IMR-90 (cell line): Measurements from ENCODE around the gene SSBP2. TPM values are rescaled to one million over a fixed set of nuclear protein-coding genes. Genes with fewer than 3 reads are reported as not detected.

Experiments used
- ATAC-seq: fragments of 200-7000 bp; cut with Tn5 transposase; 2 replicates; pipeline ENCODE4 v1.9.1; 2020; ENCODE audit warnings: low read depth, mild to moderate bottlenecking, moderate library complexity
- BruUV-seq: library from RNA; stranded (reverse); fragments of 400-500 nt; replicated peaks from 2 replicates; lab custom pipeline; 2021; lab: Mats Ljungman, UMichigan
- CTCF ChIA-PET: fragments of 300-600 bp; formaldehyde crosslinking; extraction: SDS; loops from one replicate; lab custom pipeline; 2021; ENCODE audit warnings: antibody characterized with exemption; lab: Yijun Ruan, JAX
- POLR2A ChIA-PET: fragments of 300-600 bp; sonication (Branson Sonifier 250); formaldehyde crosslinking; loops from one replicate; lab custom pipeline; 2022; ENCODE audit warnings: antibody characterized with exemption; ENCODE audit not compliant: unreplicated experiment; lab: Charles Lee
- DNase-seq: peaks from one replicate; pipeline ENCODE4 v3.0.0; 2013
- H2AFZ ChIP-seq: replicated peaks from 2 replicates; pipeline ENCODE3; 2013; ENCODE audit warnings: low read length, mild to moderate bottlenecking; ENCODE audit not compliant: poor library complexity
- H2AK5ac ChIP-seq: 2 replicates; pipeline ENCODE4 v1.6.1; 2013; ENCODE audit warnings: low read depth, low read length, inconsistent platforms
- H2AK9ac ChIP-seq: replicated peaks from 2 replicates; pipeline ENCODE3; 2013; ENCODE audit warnings: mild to moderate bottlenecking, low read depth, low read length, moderate library complexity; ENCODE audit not compliant: poor library complexity
- H2BK120ac ChIP-seq: 2 replicates; pipeline ENCODE4 v1.6.1; 2013; ENCODE audit warnings: low read depth, low read length, inconsistent platforms
- H2BK15ac ChIP-seq: 3 replicates; pipeline ENCODE4 v1.6.1; 2013; ENCODE audit warnings: low read depth, low read length, inconsistent platforms
- H2BK20ac ChIP-seq: 2 replicates; pipeline ENCODE4 v1.6.1; 2013; ENCODE audit warnings: low read depth, mild to moderate bottlenecking, inconsistent platforms, low read length, moderate library complexity
- H2BK5ac ChIP-seq: 2 replicates; pipeline ENCODE4 v1.6.1; 2013; ENCODE audit warnings: mild to moderate bottlenecking, low read depth, low read length, inconsistent platforms; ENCODE audit not compliant: poor library complexity, severe bottlenecking
- H3K14ac ChIP-seq: replicated peaks from 2 replicates; pipeline ENCODE4 v1.6.1; 2013; ENCODE audit warnings: low read depth, low read length, inconsistent platforms
- H3K18ac ChIP-seq: 2 replicates; pipeline ENCODE4 v1.6.1; 2013; ENCODE audit warnings: low read depth, low read length, control low read depth
- H3K23ac ChIP-seq: 2 replicates; pipeline ENCODE4 v1.6.1; 2013; ENCODE audit warnings: low read depth, low read length, inconsistent platforms
- H3K27ac ChIP-seq: 2 replicates; pipeline ENCODE4 v1.5.1; 2013; ENCODE audit warnings: mild to moderate bottlenecking, control low read depth, low read length; ENCODE audit not compliant: insufficient read depth
- H3K27me3 ChIP-seq: 2 replicates; pipeline ENCODE4 v1.6.1; 2013; ENCODE audit warnings: low read length; ENCODE audit not compliant: control insufficient read depth, insufficient read depth
- H3K36me3 ChIP-seq: 2 replicates; pipeline ENCODE4 v1.6.1; 2013; ENCODE audit warnings: low read length, mixed read lengths; ENCODE audit not compliant: control insufficient read depth, insufficient read depth
- H3K4ac ChIP-seq: 2 replicates; pipeline ENCODE4 v1.6.1; 2013; ENCODE audit warnings: low read depth, low read length, inconsistent platforms
- H3K4me1 ChIP-seq: 2 replicates; pipeline ENCODE4 v1.6.1; 2013; ENCODE audit warnings: low read length, mixed read lengths; ENCODE audit not compliant: control insufficient read depth, insufficient read depth
- H3K4me2 ChIP-seq: 2 replicates; pipeline ENCODE4 v1.6.1; 2013; ENCODE audit warnings: low read depth, mild to moderate bottlenecking, control low read depth, low read length, moderate library complexity
- H3K4me3 ChIP-seq: 2 replicates; pipeline ENCODE4 v1.5.1; 2013; ENCODE audit warnings: low read depth, mild to moderate bottlenecking, control low read depth, low read length, moderate library complexity; ENCODE audit not compliant: insufficient read depth
- H3K56ac ChIP-seq: 2 replicates; pipeline ENCODE4 v1.6.1; 2013; ENCODE audit warnings: low read length, inconsistent platforms; ENCODE audit not compliant: insufficient read depth; ENCODE audit errors: extremely low read depth
- H3K79me1 ChIP-seq, 2 experiments: 2 replicates each; pipeline ENCODE4 v1.6.1; 2013; ENCODE audit warnings: low read length in 2 of 2, inconsistent platforms in 1 of 2, low read depth in 1 of 2
- H3K9ac ChIP-seq: 2 replicates; pipeline ENCODE4 v1.6.1; 2013; ENCODE audit warnings: low read depth, low read length, control low read depth
- H3K9me1 ChIP-seq: 2 replicates; pipeline ENCODE4 v1.6.1; 2013; ENCODE audit warnings: low read length, inconsistent platforms; ENCODE audit not compliant: insufficient read depth
- H3K9me3 ChIP-seq: 2 replicates; pipeline ENCODE4 v1.6.1; 2013; ENCODE audit warnings: low read length; ENCODE audit not compliant: control insufficient read depth, insufficient read depth
- H4K20me1 ChIP-seq: 2 replicates; pipeline ENCODE4 v1.6.1; 2013; ENCODE audit warnings: low read length, inconsistent platforms; ENCODE audit not compliant: insufficient read depth
- H4K5ac ChIP-seq: 2 replicates; pipeline ENCODE4 v1.6.1; 2013; ENCODE audit warnings: mild to moderate bottlenecking, low read depth, low read length, control low read depth
- H4K8ac ChIP-seq, 2 experiments: 2 replicates each; pipeline ENCODE4 v1.6.1; 2013; ENCODE audit warnings: low read depth in 2 of 2, low read length in 2 of 2, control low read depth in 1 of 2, inconsistent platforms in 1 of 2
- H4K91ac ChIP-seq: 2 replicates; pipeline ENCODE4 v1.6.1; 2013; ENCODE audit warnings: low read depth, low read length, inconsistent platforms; ENCODE audit not compliant: insufficient read depth
- BHLHE40 ChIP-seq: fragments of 150-350 bp; IDR thresholded peaks from 2 replicates; pipeline ENCODE4 v1.6.1; 2016; ENCODE audit warnings: mild to moderate bottlenecking, low read depth, low read length
- CEBPB ChIP-seq: IDR thresholded peaks from 2 replicates; pipeline ENCODE4 v1.6.1; 2012; ENCODE audit warnings: low read depth, low read length, improper control_type of control experiment
- MAFK ChIP-seq: IDR thresholded peaks from 2 replicates; pipeline ENCODE4 v1.6.1; 2012; ENCODE audit warnings: low read depth, low read length, improper control_type of control experiment
- MAZ ChIP-seq: IDR thresholded peaks from 2 replicates; pipeline ENCODE4 v1.6.1; 2012; ENCODE audit warnings: low read depth, mild to moderate bottlenecking, low read length, improper control_type of control experiment, moderate library complexity, borderline replicate concordance
- RAD21 ChIP-seq: IDR thresholded peaks from 2 replicates; pipeline ENCODE4 v1.6.1; 2012; ENCODE audit warnings: low read length, improper control_type of control experiment
- RCOR1 ChIP-seq: IDR thresholded peaks from 2 replicates; pipeline ENCODE4 v1.6.1; 2012; ENCODE audit warnings: mild to moderate bottlenecking, low read length, improper control_type of control experiment; ENCODE audit not compliant: insufficient replicate concordance
- RFX5 ChIP-seq: IDR thresholded peaks from 2 replicates; pipeline ENCODE4 v1.8.0; 2012; ENCODE audit warnings: low read depth, mild to moderate bottlenecking, low read length, moderate library complexity
- SMC3 ChIP-seq: fragments of 150-350 bp; IDR thresholded peaks from 2 replicates; pipeline ENCODE4 v1.6.1; 2016; ENCODE audit warnings: low read depth, mild to moderate bottlenecking, antibody characterized with exemption, low read length, moderate library complexity
- WGBS, 2 experiments: methylation state at CpG; one replicate each; pipeline versions ENCODE4 v1.1.5 to v1.1.7; 2013; ENCODE audit warnings: missing lambda C conversion rate in 2 of 2; ENCODE audit not compliant: insufficient read length in 1 of 2; ENCODE audit errors: extremely low coverage in 2 of 2; 5-methylcytosine and 5-hydroxymethylcytosine counted together
- dilution Hi-C: fragments of 300-500 bp; cut with HindIII; formaldehyde crosslinking; loops from one replicate; pipeline ENCODE4 v1.14.3; 2018; ENCODE audit warnings: low sequenced_read_pairs; ENCODE audit not compliant: unreplicated experiment
- in situ Hi-C: fragments of 300-500 bp; cut with MboI; formaldehyde crosslinking; loops from 3 replicates; pipeline ENCODE4 v1.14.3; 2019; ENCODE audit warnings: low sequenced_read_pairs, inconsistent platforms, mixed read lengths
- intact Hi-C: fragments of 100-400 bp; cut with micrococcal nuclease; formaldehyde crosslinking; loops from 2 replicates; pipeline ENCODE4 v1.10.0; 2022
- polyA plus RNA-seq, 3 experiments: library from polyadenylated mRNA; depleted of rRNA; stranded (reverse); fragments of >200 nt; gene quantifications; 2 replicates each; pipeline ENCODE4 v1.2.3, GENCODE V29; 2012; ENCODE audit warnings: low replicate concordance in 1 of 3
- total RNA-seq: library from RNA; depleted of rRNA; stranded (reverse); fragments of >200 nt; gene quantifications from 2 replicates; pipeline ENCODE4 v1.2.3, GENCODE V29; 2012
- TF ChIP-seq, protein P1 (sequence below): fragments of 150-350 bp; IDR thresholded peaks from 2 replicates; pipeline ENCODE4 v1.6.1; 2016; ENCODE audit warnings: low read depth, mild to moderate bottlenecking, low read length, moderate library complexity, borderline replicate concordance

The SSBP2 gene
- total and polyA plus RNA-seq, 2 of the 4 experiments (the other 2 are of a cell fraction) = 38.4 to 42.7 TPM

DNA sequence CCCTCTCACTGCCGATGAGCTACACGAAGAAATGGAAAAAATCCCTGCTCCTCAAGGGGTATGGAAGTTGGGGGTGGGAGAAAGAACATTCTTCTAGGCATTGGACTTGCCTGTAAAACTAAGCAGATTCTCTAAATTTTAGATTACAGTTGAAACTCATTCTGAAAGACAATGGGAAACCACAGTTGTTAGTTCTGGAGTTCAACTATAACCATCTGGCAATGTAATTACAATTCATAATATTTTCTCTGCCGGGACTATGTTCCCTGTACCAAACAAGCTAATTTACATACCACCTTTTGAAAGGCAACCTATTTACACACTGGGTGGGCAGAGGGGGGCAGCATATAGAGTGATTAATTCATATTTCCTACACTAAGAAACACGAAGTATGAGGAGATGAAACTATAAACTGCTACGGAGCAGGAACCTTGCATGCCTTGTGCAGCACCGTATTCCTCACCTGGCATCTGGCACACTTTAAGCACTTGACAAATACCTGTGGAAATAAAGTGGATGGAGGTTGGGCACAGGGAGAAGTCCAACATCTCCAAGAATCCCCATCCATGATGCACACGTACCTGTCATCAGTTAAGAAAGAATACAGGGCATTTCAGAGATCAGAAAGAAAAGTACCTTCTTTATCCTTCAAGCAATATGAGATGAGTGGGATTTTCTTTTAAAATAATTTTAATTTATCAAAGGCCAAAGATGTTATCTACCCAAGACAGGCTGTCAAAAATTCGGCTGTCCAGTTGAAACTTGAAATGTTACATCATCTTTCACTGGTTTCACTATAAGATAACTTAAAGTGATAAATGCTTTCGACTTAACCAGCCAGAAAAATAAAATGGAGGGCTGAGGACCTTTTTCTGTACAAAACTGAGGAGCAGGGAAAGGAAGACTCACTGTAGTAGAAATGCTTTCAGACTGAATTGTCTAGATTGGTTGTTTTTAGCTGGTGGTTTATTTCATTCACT is 54.2 kb downstream of the SSBP2 start:
- 0 out of 2 replicates have a peak, but pooled peaks cover 4% of the 10 kb centered on the region for H4K20me1 ChIP-seq
- WGBS, 2 experiments = no CpG with 5 or more reads among the region's 9 CpGs
- no peaks in the 10 kb centered on the region; the same call in 1 of the 2 replicates for H3K4me1 ChIP-seq
- H3K23ac ChIP-seq = no peak overlapping the region
- H3K14ac ChIP-seq = no peak overlapping the region
- dilution Hi-C loops = no loop called here
- DNase-seq (no peak), ATAC-seq (no peak)
- H3K9me3 ChIP-seq = peaks cover 6% of the 10 kb centered on the region; the same call in 1 of the 2 replicates
- no peak overlapping the region for H2AK9ac ChIP-seq
- no peak overlapping the region for H4K8ac ChIP-seq
- POLR2A ChIA-PET = no interaction called here
- in situ Hi-C loops = no loop called here
- H3K4me2 ChIP-seq = no peak overlapping the region
- H3K9me1 ChIP-seq = no peaks in the 10 kb centered on the region
- H2AFZ ChIP-seq = no peak overlapping the region
- H3K9ac ChIP-seq = no peak overlapping the region
- no peak overlapping the region for H3K56ac ChIP-seq
- H3K18ac ChIP-seq = no peak overlapping the region
- H3K4me3 ChIP-seq = no peak overlapping the region
- no peak overlapping the region for H2AK5ac ChIP-seq
- H2BK15ac ChIP-seq = no peak overlapping the region
- no peaks in the 10 kb centered on the region for H3K27me3 ChIP-seq
- H3K27ac ChIP-seq = no peak overlapping the region
- no peak for TF ChIP-seq CEBPB
- no peak for TF ChIP-seq SMC3
- TF ChIP-seq RFX5 = no peak
- TF ChIP-seq RCOR1 = no peak
- TF ChIP-seq, protein P1, sequence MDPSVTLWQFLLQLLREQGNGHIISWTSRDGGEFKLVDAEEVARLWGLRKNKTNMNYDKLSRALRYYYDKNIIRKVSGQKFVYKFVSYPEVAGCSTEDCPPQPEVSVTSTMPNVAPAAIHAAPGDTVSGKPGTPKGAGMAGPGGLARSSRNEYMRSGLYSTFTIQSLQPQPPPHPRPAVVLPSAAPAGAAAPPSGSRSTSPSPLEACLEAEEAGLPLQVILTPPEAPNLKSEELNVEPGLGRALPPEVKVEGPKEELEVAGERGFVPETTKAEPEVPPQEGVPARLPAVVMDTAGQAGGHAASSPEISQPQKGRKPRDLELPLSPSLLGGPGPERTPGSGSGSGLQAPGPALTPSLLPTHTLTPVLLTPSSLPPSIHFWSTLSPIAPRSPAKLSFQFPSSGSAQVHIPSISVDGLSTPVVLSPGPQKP = no peak
- TF ChIP-seq MAZ = no peak
- no peak for TF ChIP-seq RAD21
- no peak for TF ChIP-seq BHLHE40
- no peak for TF ChIP-seq MAFK
- no peak overlapping the region for H4K5ac ChIP-seq
- H4K91ac ChIP-seq = no peak overlapping the region
- BruUV-seq = no TSS peak
- peaks cover 5% of the 10 kb centered on the region in 2 experiments; a peak in 3 of 4 replicates for H3K79me1 ChIP-seq
- CTCF ChIA-PET = no interaction called here
- no peak overlapping the region for H2BK120ac ChIP-seq
- intact Hi-C loops = no loop called here
- peaks cover 2% of the 10 kb centered on the region; the same call in 1 of the 2 replicates for H3K36me3 ChIP-seq
- H2BK5ac ChIP-seq = no peak overlapping the region
- H3K4ac ChIP-seq = no peak overlapping the region
- H2BK20ac ChIP-seq = no peak overlapping the region
